H9 (cell line): Measurements from ENCODE around the gene WNT9A. TPM values are rescaled to one million over a fixed set of nuclear protein-coding genes. Genes with fewer than 3 reads are reported as not detected.

Experiments used
- DNase-seq: peaks from one replicate; pipeline ENCODE4 v3.0.0-alpha.2; 2017
- H2AFZ ChIP-seq: one replicate; pipeline ENCODE4 v1.6.1; 2013; ENCODE audit warnings: mild to moderate bottlenecking, low read length, control low read depth, moderate library complexity
- H2AK5ac ChIP-seq: 2 replicates; pipeline ENCODE4 v1.6.1; 2013; ENCODE audit warnings: low read length, control low read depth, mixed read lengths; ENCODE audit not compliant: insufficient read length
- H2BK120ac ChIP-seq: one replicate; pipeline ENCODE4 v1.6.1; 2013; ENCODE audit warnings: low read depth, mild to moderate bottlenecking, low read length, control low read depth, inconsistent platforms; ENCODE audit not compliant: poor library complexity, severe bottlenecking
- H2BK12ac ChIP-seq: 2 replicates; pipeline ENCODE4 v1.6.1; 2013; ENCODE audit warnings: low read length, control low read depth, mixed read lengths, low read depth; ENCODE audit not compliant: insufficient read length
- H2BK15ac ChIP-seq: 2 replicates; pipeline ENCODE4 v1.6.1; 2013; ENCODE audit warnings: low read depth, low read length, control low read depth
- H2BK20ac ChIP-seq: one replicate; pipeline ENCODE4 v1.6.1; 2013; ENCODE audit warnings: low read depth, mild to moderate bottlenecking, low read length, control low read depth, inconsistent platforms; ENCODE audit not compliant: poor library complexity, severe bottlenecking
- H2BK5ac ChIP-seq: 2 replicates; pipeline ENCODE4 v1.6.1; 2013; ENCODE audit warnings: low read length, control low read depth, mixed read lengths; ENCODE audit not compliant: insufficient read length
- H3K14ac ChIP-seq: 2 replicates; pipeline ENCODE4 v1.6.1; 2013; ENCODE audit warnings: low read length, control low read depth; ENCODE audit not compliant: insufficient read depth
- H3K18ac ChIP-seq: 2 replicates; pipeline ENCODE4 v1.6.1; 2013; ENCODE audit warnings: low read depth, mild to moderate bottlenecking, mixed read lengths, low read length, control low read depth; ENCODE audit not compliant: insufficient read length
- H3K23ac ChIP-seq: 2 replicates; pipeline ENCODE4 v1.6.1; 2013; ENCODE audit warnings: low read length, control low read depth, mixed read lengths, low read depth; ENCODE audit not compliant: insufficient read length
- H3K23me2 ChIP-seq: 2 replicates; pipeline ENCODE4 v1.6.1; 2013; ENCODE audit warnings: low read depth, mild to moderate bottlenecking, mixed read lengths, low read length, control low read depth; ENCODE audit not compliant: insufficient read length, poor library complexity, severe bottlenecking
- H3K27ac ChIP-seq: 2 replicates; pipeline ENCODE4 v1.5.1; 2013; ENCODE audit warnings: low read length, control low read depth, mixed read lengths, low read depth; ENCODE audit not compliant: insufficient read length
- H3K27me3 ChIP-seq: 2 replicates; pipeline ENCODE4 v1.6.1; 2013; ENCODE audit warnings: low read length, control low read depth, inconsistent platforms; ENCODE audit not compliant: insufficient read depth
- H3K4ac ChIP-seq: 2 replicates; pipeline ENCODE4 v1.6.1; 2013; ENCODE audit warnings: low read depth, mild to moderate bottlenecking, control low read depth, inconsistent platforms, low read length, moderate library complexity
- H3K4me1 ChIP-seq: 2 replicates; pipeline ENCODE4 v1.6.1; 2013; ENCODE audit warnings: low read length, control low read depth, inconsistent platforms; ENCODE audit not compliant: insufficient read depth
- H3K4me2 ChIP-seq: 2 replicates; pipeline ENCODE4 v1.6.1; 2013; ENCODE audit warnings: low read length, control low read depth, mixed read lengths; ENCODE audit not compliant: insufficient read length, insufficient read depth
- H3K56ac ChIP-seq: 2 replicates; pipeline ENCODE4 v1.6.1; 2013; ENCODE audit warnings: low read depth, mild to moderate bottlenecking, mixed read lengths, low read length, control low read depth; ENCODE audit not compliant: insufficient read length
- H3K79me1 ChIP-seq: 2 replicates; pipeline ENCODE4 v1.6.1; 2013; ENCODE audit warnings: low read depth, mild to moderate bottlenecking, moderate library complexity, low read length, control low read depth, inconsistent platforms; ENCODE audit not compliant: insufficient read depth, poor library complexity, severe bottlenecking
- H3K79me2 ChIP-seq: 2 replicates; pipeline ENCODE4 v1.6.1; 2013; ENCODE audit warnings: low read length, control low read depth, inconsistent platforms; ENCODE audit not compliant: insufficient read depth
- H3K9ac ChIP-seq: 2 replicates; pipeline ENCODE4 v1.6.1; 2013; ENCODE audit warnings: low read length, control low read depth, mixed read lengths; ENCODE audit not compliant: insufficient read length; ENCODE audit errors: extremely low read depth
- H3K9me3 ChIP-seq: one replicate; pipeline ENCODE4 v1.6.1; 2013; ENCODE audit warnings: low read depth, low read length, inconsistent platforms; ENCODE audit not compliant: control insufficient read depth
- H3T11ph ChIP-seq: one replicate; pipeline ENCODE4 v1.6.1; 2013; ENCODE audit warnings: mild to moderate bottlenecking, low read length, control low read depth, inconsistent platforms
- H4K20me1 ChIP-seq: one replicate; pipeline ENCODE4 v1.6.1; 2013; ENCODE audit not compliant: control insufficient read depth, insufficient read length, insufficient read depth
- H4K5ac ChIP-seq: 2 replicates; pipeline ENCODE4 v1.6.1; 2013; ENCODE audit warnings: low read depth, mild to moderate bottlenecking, mixed read lengths, low read length, control low read depth; ENCODE audit not compliant: insufficient read length
- H4K8ac ChIP-seq: replicated peaks from 2 replicates; pipeline ENCODE4 v1.6.1; 2013; ENCODE audit warnings: low read length, control low read depth, mixed read lengths, low read depth; ENCODE audit not compliant: insufficient read length
- H4K91ac ChIP-seq: 2 replicates; pipeline ENCODE4 v1.6.1; 2013; ENCODE audit warnings: low read depth, mild to moderate bottlenecking, moderate library complexity, mixed read lengths, low read length, control low read depth; ENCODE audit not compliant: insufficient read length
- H3K27ac Mint-ChIP-seq, 3 experiments: 2 replicates in 2 of 3; 3 replicates in 1 of 3; pipeline ENCODE4 v1.8.0; 2020 to 2021; ENCODE audit warnings: mixed read lengths in 3 of 3, mild to moderate bottlenecking in 1 of 3, moderate library complexity in 1 of 3
- H3K27me3 Mint-ChIP-seq: 2 replicates; pipeline ENCODE4 v1.8.0; 2021; ENCODE audit warnings: low read depth, mild to moderate bottlenecking, moderate library complexity, mixed read lengths
- H3K36me3 Mint-ChIP-seq, 3 experiments: 2 replicates in 2 of 3; 3 replicates in 1 of 3; pipeline ENCODE4 v1.8.0; 2020 to 2021; ENCODE audit warnings: low read depth in 3 of 3, mixed read lengths in 3 of 3; ENCODE audit not compliant: insufficient read depth in 1 of 3
- H3K4me1 Mint-ChIP-seq, 2 experiments: 2 replicates each; pipeline ENCODE4 v1.8.0; 2020; ENCODE audit warnings: mixed read lengths in 2 of 2
- H3K4me3 Mint-ChIP-seq, 2 experiments: 2 replicates in 1 of 2; 3 replicates in 1 of 2; pipeline ENCODE4 v1.8.0; 2020 to 2021; ENCODE audit warnings: mild to moderate bottlenecking in 2 of 2, mixed read lengths in 2 of 2, moderate library complexity in 1 of 2
- H3K9me3 Mint-ChIP-seq, 2 experiments: 2 replicates in 1 of 2; 3 replicates in 1 of 2; pipeline ENCODE4 v1.8.0; 2020; ENCODE audit warnings: mild to moderate bottlenecking in 2 of 2, mixed read lengths in 2 of 2, moderate library complexity in 1 of 2
- WGBS: extraction: QIAGEN DNeasy Blood & Tissue Kit; methylation state at CpG from one replicate; pipeline ENCODE4 v1.1.7; 2013; ENCODE audit warnings: missing lambda C conversion rate, low lambda C conversion rate, mixed read lengths; ENCODE audit not compliant: insufficient read length; ENCODE audit errors: extremely low coverage; 5-methylcytosine and 5-hydroxymethylcytosine counted together
- total RNA-seq: library from RNA; stranded (reverse); gene quantifications from 2 replicates; pipeline ENCODE4 v1.2.1, GENCODE V29; 2021
- TF ChIP-seq, protein P1 (sequence below): fragments of 200-600 bp; sonication (generic); conservative IDR thresholded peaks from 3 replicates; pipeline ENCODE4 v1.8.0; 2021; ENCODE audit warnings: antibody characterized with exemption, mild to moderate bottlenecking

The WNT9A gene
- total RNA-seq, 1 experiment from 2014 or later, result 0.77 TPM

DNA sequence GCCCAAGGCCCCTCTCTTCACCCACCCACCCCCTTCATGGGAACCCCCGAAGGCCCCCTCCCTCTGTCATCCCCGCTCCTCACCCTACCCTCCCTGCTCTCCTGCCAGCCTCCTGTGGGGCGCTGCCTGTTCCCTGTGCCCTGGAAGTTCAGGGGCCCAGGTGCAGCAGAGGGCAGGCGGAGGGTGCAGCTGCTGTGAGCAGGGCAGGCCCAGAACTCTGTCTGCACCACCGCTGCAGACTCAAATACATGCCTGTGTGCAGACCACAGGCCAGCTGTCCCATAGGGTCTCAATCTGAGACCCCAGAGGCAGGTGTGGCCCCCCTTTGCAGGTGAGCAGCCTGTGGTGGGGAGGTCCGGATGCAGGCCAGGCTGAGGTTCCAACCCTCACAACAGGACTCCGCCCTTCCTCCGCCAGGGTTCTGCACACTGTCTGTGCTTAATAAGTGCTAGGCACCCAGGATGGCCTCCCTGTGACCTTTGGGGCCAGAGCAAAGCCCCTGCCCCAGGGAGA is 62.5 kb downstream of the WNT9A start:
- no peak overlapping the region for H3K9ac ChIP-seq

More for the DNA sequence above, 62.5 kb downstream of the WNT9A start:
- Mint-ChIP-seq H3K27me3 (peaks cover 12% of the 10 kb centered on the region), H3K36me3 (no peaks in the 10 kb centered on the region; a peak in 2 of 7 replicates), H3K4me3 (no peak overlapping the region), H3K4me1 (peaks cover 3 to 13% of the 10 kb centered on the region in 2 experiments), H3K9me3 (no peaks in the 10 kb centered on the region), H3K27ac (no peak overlapping the region)
- Histone ChIP-seq H3K4ac (no peak overlapping the region), H2AK5ac (no peak overlapping the region), H3K56ac (no peak overlapping the region), H3K23me2 (no peaks in the 10 kb centered on the region), H3K4me2 (no peak overlapping the region), H3K4me1 (no peaks in the 10 kb centered on the region), H3K14ac (no peak overlapping the region; the same call in 1 of the 2 replicates), H2BK5ac (no peak overlapping the region), H2BK15ac (no peak overlapping the region), H4K91ac (no peak overlapping the region), H2BK12ac (no peak overlapping the region), H4K5ac (no peak overlapping the region), H3K9me3 (no peaks in the 10 kb centered on the region), H3K27me3 (no peaks in the 10 kb centered on the region), H4K20me1 (no peaks in the 10 kb centered on the region), H3T11ph (no peak overlapping the region), H3K18ac (no peak overlapping the region), H2BK120ac (no peak overlapping the region), H3K27ac (no peak overlapping the region), H2AFZ (no peak overlapping the region), H3K79me1 (no peaks in the 10 kb centered on the region), H4K8ac (no peak overlapping the region), H3K23ac (no peak overlapping the region), H3K79me2 (no peaks in the 10 kb centered on the region), H2BK20ac (no peak overlapping the region)
- no CpG with 5 or more reads among the region's 8 CpGs for whole genome bisulfite sequencing
- TF ChIP-seq, protein P1, sequence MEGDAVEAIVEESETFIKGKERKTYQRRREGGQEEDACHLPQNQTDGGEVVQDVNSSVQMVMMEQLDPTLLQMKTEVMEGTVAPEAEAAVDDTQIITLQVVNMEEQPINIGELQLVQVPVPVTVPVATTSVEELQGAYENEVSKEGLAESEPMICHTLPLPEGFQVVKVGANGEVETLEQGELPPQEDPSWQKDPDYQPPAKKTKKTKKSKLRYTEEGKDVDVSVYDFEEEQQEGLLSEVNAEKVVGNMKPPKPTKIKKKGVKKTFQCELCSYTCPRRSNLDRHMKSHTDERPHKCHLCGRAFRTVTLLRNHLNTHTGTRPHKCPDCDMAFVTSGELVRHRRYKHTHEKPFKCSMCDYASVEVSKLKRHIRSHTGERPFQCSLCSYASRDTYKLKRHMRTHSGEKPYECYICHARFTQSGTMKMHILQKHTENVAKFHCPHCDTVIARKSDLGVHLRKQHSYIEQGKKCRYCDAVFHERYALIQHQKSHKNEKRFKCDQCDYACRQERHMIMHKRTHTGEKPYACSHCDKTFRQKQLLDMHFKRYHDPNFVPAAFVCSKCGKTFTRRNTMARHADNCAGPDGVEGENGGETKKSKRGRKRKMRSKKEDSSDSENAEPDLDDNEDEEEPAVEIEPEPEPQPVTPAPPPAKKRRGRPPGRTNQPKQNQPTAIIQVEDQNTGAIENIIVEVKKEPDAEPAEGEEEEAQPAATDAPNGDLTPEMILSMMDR, result no peak
- DNase-seq, result no peak
